Osteoblast (primary cell): ENCODE results near the gene C6orf52. TPM values are rescaled to one million over a fixed set of nuclear protein-coding genes. Genes with fewer than 3 reads are reported as not detected.

Source experiments
- DNase-seq: peaks from one replicate; pipeline ENCODE4 v3.0.0; 2011; ENCODE audit warnings: low spot score, mixed read lengths; ENCODE audit not compliant: insufficient read length; ENCODE audit errors: missing footprints
- H2AFZ ChIP-seq: 2 replicates; pipeline ENCODE4 v1.6.0; 2011; ENCODE audit warnings: mild to moderate bottlenecking, low read length
- H3K27ac ChIP-seq: 2 replicates; pipeline ENCODE4 v1.5.1; 2011; ENCODE audit warnings: mild to moderate bottlenecking, low read depth, low read length, moderate library complexity
- H3K27me3 ChIP-seq: 2 replicates; pipeline ENCODE4 v1.6.0; 2012; ENCODE audit warnings: mild to moderate bottlenecking, control low read depth, inconsistent platforms, low read length, moderate library complexity; ENCODE audit not compliant: insufficient read depth
- H3K36me3 ChIP-seq: 2 replicates; pipeline ENCODE4 v1.5.1; 2011; ENCODE audit warnings: mild to moderate bottlenecking, low read length, control low read depth, moderate library complexity; ENCODE audit not compliant: insufficient read depth
- H3K4me1 ChIP-seq: 2 replicates; pipeline ENCODE4 v1.5.1; 2011; ENCODE audit warnings: mild to moderate bottlenecking, low read length, control low read depth, moderate library complexity; ENCODE audit not compliant: insufficient read depth
- H3K4me2 ChIP-seq: 2 replicates; pipeline ENCODE4 v1.6.0; 2011; ENCODE audit warnings: mild to moderate bottlenecking, low read length; ENCODE audit not compliant: insufficient read depth
- H3K4me3 ChIP-seq: fragments of 200-600 bp; sonication (generic); 3 replicates; pipeline ENCODE4 v1.5.1; 2012; ENCODE audit warnings: mild to moderate bottlenecking, low read length, inconsistent platforms; ENCODE audit not compliant: insufficient read depth
- H3K79me2 ChIP-seq: 2 replicates; pipeline ENCODE4 v1.6.0; 2012; ENCODE audit warnings: mild to moderate bottlenecking, low read length, control low read depth, inconsistent platforms; ENCODE audit not compliant: insufficient read depth
- H3K9me3 ChIP-seq: 2 replicates; pipeline ENCODE4 v1.5.1; 2011; ENCODE audit warnings: low read depth, low read length, control low read depth
- H4K20me1 ChIP-seq: 2 replicates; pipeline ENCODE4 v1.6.0; 2012; ENCODE audit warnings: mild to moderate bottlenecking, low read length, control low read depth; ENCODE audit not compliant: insufficient read depth
- CTCF ChIP-seq: IDR thresholded peaks from 2 replicates; pipeline ENCODE4 v1.5.1; 2011; ENCODE audit warnings: mild to moderate bottlenecking, low read depth, low read length, moderate library complexity; ENCODE audit errors: extremely low read depth
- total RNA-seq: library from RNA; depleted of rRNA; stranded (reverse); fragments of >200 nt; gene quantifications from 2 replicates; pipeline ENCODE4 v1.2.3, GENCODE V29; 2012

The C6orf52 gene
- total RNA-seq, 1 donor = not detected

- no peaks in the 10 kb centered on the region for H3K9me3 ChIP-seq
- H3K27me3 ChIP-seq = no peaks in the 10 kb centered on the region
- no peak overlapping the region for H3K4me2 ChIP-seq
- no peak overlapping the region for H2AFZ ChIP-seq
- no peaks in the 10 kb centered on the region for H3K79me2 ChIP-seq
- H4K20me1 ChIP-seq = no peaks in the 10 kb centered on the region
- DNase-seq = no peak
- no peak overlapping the region for H3K27ac ChIP-seq
- no peaks in the 10 kb centered on the region for H3K36me3 ChIP-seq
- peaks cover 5% of the 10 kb centered on the region for H3K4me1 ChIP-seq
- H3K4me3 ChIP-seq = no peak overlapping the region
- no peak for TF ChIP-seq CTCF
Measured at GRCh38 chr6:10630178-10630577, 64.2 kb downstream of the C6orf52 start.

GRCh38 chr6:10627800-10628199, 66.6 kb downstream of the C6orf52 start:
- Histone ChIP-seq H2AFZ (no peak overlapping the region), H4K20me1 (no peaks in the 10 kb centered on the region), H3K9me3 (no peaks in the 10 kb centered on the region), H3K79me2 (no peaks in the 10 kb centered on the region), H3K4me3 (no peak overlapping the region), H3K36me3 (no peaks in the 10 kb centered on the region), H3K27ac (no peak overlapping the region), H3K4me2 (no peak overlapping the region), H3K27me3 (no peaks in the 10 kb centered on the region), H3K4me1 (no peaks in the 10 kb centered on the region)
- no peak for TF ChIP-seq CTCF
- no peak for DNase-seq

GRCh38 chr6:10626154-10626741, 68.2 kb downstream of the C6orf52 start:
- Histone ChIP-seq H3K79me2 (no peaks in the 10 kb centered on the region), H3K4me1 (no peaks in the 10 kb centered on the region), H3K4me3 (no peak overlapping the region), H2AFZ (no peak overlapping the region), H3K36me3 (no peaks in the 10 kb centered on the region), H3K27ac (no peak overlapping the region), H3K9me3 (no peaks in the 10 kb centered on the region), H4K20me1 (no peaks in the 10 kb centered on the region), H3K4me2 (no peak overlapping the region), H3K27me3 (no peaks in the 10 kb centered on the region)
- TF ChIP-seq CTCF = no peak
- DNase-seq = no peak

GRCh38 chr6:10624836-10625235, 69.6 kb downstream of the C6orf52 start:
- DNase-seq = no peak
- no peaks in the 10 kb centered on the region for H3K27me3 ChIP-seq
- H3K9me3 ChIP-seq = no peaks in the 10 kb centered on the region
- no peak overlapping the region for H2AFZ ChIP-seq
- no peak overlapping the region for H3K27ac ChIP-seq
- no peaks in the 10 kb centered on the region for H3K79me2 ChIP-seq
- H3K4me1 ChIP-seq = no peaks in the 10 kb centered on the region
- no peaks in the 10 kb centered on the region for H4K20me1 ChIP-seq
- H3K36me3 ChIP-seq = no peaks in the 10 kb centered on the region
- H3K4me3 ChIP-seq = no peak overlapping the region
- no peak for TF ChIP-seq CTCF
- H3K4me2 ChIP-seq = no peak overlapping the region
